Transverse colon (tissue), 4 donors: Measurements from ENCODE around the gene ZNF106. TPM values are rescaled to one million over a fixed set of nuclear protein-coding genes. Genes with fewer than 3 reads are reported as not detected.
A peak's percentile ranks its signal among the peaks of the same experiment; 100 is the strongest.

Source experiments
- DNase-seq: peaks from one replicate; pipeline ENCODE4 v3.0.0-alpha.2; 2019
- H3K27ac ChIP-seq, 4 donors: fragments of 200-600 bp; sonication (generic); 2 replicates each; pipeline ENCODE4 v1.5.1; 2016 to 2018; ENCODE audit warnings: inconsistent platforms in 4 of 4
- H3K27me3 ChIP-seq: fragments of 200-600 bp; sonication (generic); 2 replicates; pipeline ENCODE4 v1.5.1; 2017; ENCODE audit warnings: inconsistent platforms
- H3K36me3 ChIP-seq, 4 donors: fragments of 200-600 bp; sonication (generic); 2 replicates each; pipeline ENCODE4 v1.5.1; 2017 to 2019; ENCODE audit warnings: inconsistent platforms in 4 of 4
- H3K4me1 ChIP-seq, 4 donors: fragments of 200-600 bp; sonication (generic); 2 replicates each; pipeline ENCODE4 v1.5.1; 2017 to 2020; ENCODE audit warnings: inconsistent platforms in 4 of 4
- H3K4me3 ChIP-seq, 4 donors: fragments of 200-600 bp; sonication (generic); 1 replicate in 1 of 4; 2 replicates in 3 of 4; pipeline versions ENCODE4 v1.5.1 to v1.6.1; 2017 to 2019; ENCODE audit warnings: inconsistent platforms in 4 of 4
- H3K9me3 ChIP-seq, 2 donors: fragments of 200-600 bp; sonication (generic); 2 replicates each; pipeline ENCODE4 v1.5.1; 2017 to 2019; ENCODE audit warnings: inconsistent platforms in 2 of 2
- CTCF ChIP-seq, 5 experiments: fragments of 200-600 bp in 3 of 5; fragments of 450-650 bp in 2 of 5; sonication (generic) in 3 of 5; IDR thresholded peaks; 1 replicate in 2 of 5; 2 replicates in 3 of 5; pipeline ENCODE4 v1.5.1; 2016 to 2017; ENCODE audit warnings: antibody characterized with exemption in 5 of 5, inconsistent platforms in 3 of 5, mild to moderate bottlenecking in 2 of 5, moderate library complexity in 1 of 5
- EP300 ChIP-seq: sonication (generic); formaldehyde crosslinking; IDR thresholded peaks from one replicate; pipeline ENCODE4 v1.6.1; 2017; ENCODE audit warnings: antibody characterized with exemption, low read depth
- POLR2A ChIP-seq: fragments of 450-650 bp; IDR thresholded peaks from one replicate; pipeline ENCODE4 v1.6.1; 2016; ENCODE audit warnings: antibody characterized with exemption, mild to moderate bottlenecking, moderate library complexity
- POLR2AphosphoS5 ChIP-seq, 3 donors: sonication (generic); formaldehyde crosslinking; IDR thresholded peaks; one replicate each; pipeline ENCODE4 v1.6.1; 2016; ENCODE audit warnings: antibody characterized with exemption in 3 of 3
- WGBS, 2 donors: methylation state at CpG; one replicate each; pipeline ENCODE4 v1.1.5; 2018; ENCODE audit warnings: low coverage in 1 of 2; 5-methylcytosine and 5-hydroxymethylcytosine counted together
- in situ Hi-C, 4 donors: fragments of 200-750 bp; cut with MboI; loops; one replicate each; pipeline versions ENCODE4 v1.15.0 to v1.15.1; 2017; ENCODE audit warnings: low sequenced_read_pairs in 3 of 4, low pct_ligation_motif_present in 1 of 4, low pct_unique_long_range_greater_than_20kb in 1 of 4
- intact Hi-C: fragments of 100-400 bp; cut with DNase I; formaldehyde crosslinking; loops from one replicate; pipeline ENCODE4 v1.15.1; 2023; ENCODE audit warnings: low total_unique reads
- total RNA-seq, 4 donors: library from RNA; depleted of rRNA; stranded (reverse); fragments of >200 nt; gene quantifications; one replicate each; pipeline ENCODE4 v1.1.0, GENCODE V29; 2016

Gene ZNF106
- total RNA-seq, 4 donors from 2014 or later = 44.2 to 60.6 (median 50.0) TPM

GRCh38 chr15:42385980-42386700 is 104.8 kb downstream of the ZNF106 start:
- no peak overlapping the region for H3K4me3 ChIP-seq
- H3K4me1 ChIP-seq = no peaks in the 10 kb centered on the region
- no peak overlapping the region for H3K27ac ChIP-seq
- in situ Hi-C loops = no loop called here
- H3K9me3 ChIP-seq = no peaks in the 10 kb centered on the region
- intact Hi-C loops = no loop called here
- no peak for DNase-seq
- H3K36me3 ChIP-seq = no peaks in the 10 kb centered on the region
- TF ChIP-seq POLR2AphosphoS5 (IDR thresholded peaks at IDR 0.05) (no peak), EP300 (no peak), POLR2A (no peak), CTCF (IDR thresholded peaks at IDR 0.05) (no peak)
- 93 to 100% methylated on average over 2 to 12 of the region's 12 CpGs for WGBS, 2 donors
- no peaks in the 10 kb centered on the region for H3K27me3 ChIP-seq

- Histone ChIP-seq H3K27ac (no peak overlapping the region), H3K27me3 (no peaks in the 10 kb centered on the region), H3K4me3 (no peak overlapping the region), H3K9me3 (no peaks in the 10 kb centered on the region), H3K36me3 (no peaks in the 10 kb centered on the region), H3K4me1 (no peaks in the 10 kb centered on the region)
- in situ Hi-C loops = no loop called here
- TF ChIP-seq CTCF (IDR thresholded peaks at IDR 0.05) (peak; percentile 19 to 58 (median 48)), POLR2A (no peak)
- 10 to 25% methylated on average over 2 to 5 of the region's 5 CpGs for WGBS, 2 donors
- DNase-seq = peak; percentile 59
- intact Hi-C loops = no loop called here
Observed at GRCh38 chr15:42385206-42385979, 105.5 kb downstream of the ZNF106 start.

- H3K9me3 ChIP-seq = no peaks in the 10 kb centered on the region
- H3K4me1 ChIP-seq = no peaks in the 10 kb centered on the region
- no peak for DNase-seq
- H3K27me3 ChIP-seq = no peaks in the 10 kb centered on the region
- 68 to 81% methylated on average over 3 to 4 of the region's 4 CpGs for WGBS, 2 donors
- H3K36me3 ChIP-seq = no peaks in the 10 kb centered on the region
- TF ChIP-seq CTCF (IDR thresholded peaks at IDR 0.05) = no peak
- no peak for TF ChIP-seq EP300
- no peak for TF ChIP-seq POLR2AphosphoS5 (IDR thresholded peaks at IDR 0.05)
- TF ChIP-seq POLR2A = no peak
- intact Hi-C loops (no loop called here), in situ Hi-C loops (no loop called here)
- no peak overlapping the region for H3K4me3 ChIP-seq
- H3K27ac ChIP-seq = no peak overlapping the region
Observed at GRCh38 chr15:42384597-42384996, 106.3 kb downstream of the ZNF106 start.

- in situ Hi-C loops = no loop called here
- TF ChIP-seq EP300 (no peak), POLR2AphosphoS5 (IDR thresholded peaks at IDR 0.05) (no peak), CTCF (IDR thresholded peaks at IDR 0.05) (no peak), POLR2A (no peak)
- 76 to 84% methylated on average over 7 to 8 of the region's 8 CpGs for WGBS, 2 donors
Observed at GRCh38 chr15:42378011-42378410, 112.9 kb downstream of the ZNF106 start.

More at GRCh38 chr15:42378011-42378410, 112.9 kb downstream of the ZNF106 start:
- H3K4me1 ChIP-seq = no peaks in the 10 kb centered on the region
- H3K27ac ChIP-seq = no peak overlapping the region
- intact Hi-C loops = no loop called here
- H3K27me3 ChIP-seq = no peaks in the 10 kb centered on the region
- no peak for DNase-seq
- no peak overlapping the region for H3K4me3 ChIP-seq
- no peaks in the 10 kb centered on the region for H3K36me3 ChIP-seq
- H3K9me3 ChIP-seq = peaks cover 0 to 5% of the 10 kb centered on the region in 2 donors
